Measurements from ENCODE around the gene STARD3.

Gene STARD3

DNA sequence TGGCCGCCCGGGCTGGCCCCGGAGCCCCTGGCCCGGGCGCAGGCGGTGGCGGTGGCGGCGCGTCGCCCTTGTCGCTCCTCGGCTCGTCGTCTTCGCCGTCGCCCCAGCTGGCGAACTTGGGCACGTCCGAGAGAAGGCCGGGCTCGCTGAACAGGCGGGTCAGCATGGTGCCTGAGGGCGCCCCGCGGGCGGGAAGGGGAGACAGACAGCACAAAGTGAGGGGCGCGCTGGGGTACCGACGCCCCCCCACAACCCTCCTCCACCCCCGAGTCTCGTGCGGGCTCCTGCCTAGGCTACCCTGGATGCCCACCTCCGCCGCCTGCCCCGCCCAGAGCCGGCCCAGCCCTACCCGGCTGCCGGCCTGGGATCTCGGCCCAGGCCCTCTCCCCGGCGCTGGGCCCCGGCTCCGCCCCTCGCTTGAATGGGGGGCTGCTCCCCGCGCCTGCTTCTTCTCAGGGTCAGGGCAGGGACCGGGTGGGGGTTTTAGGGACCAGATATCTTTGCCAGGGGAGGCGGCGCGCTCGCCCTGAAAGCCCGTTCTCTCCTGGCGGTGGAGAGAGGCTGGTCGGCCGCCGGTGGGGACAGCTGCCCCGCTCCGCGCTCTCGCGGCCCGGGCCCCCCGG, 30.4 kb upstream of the STARD3 start:
- no peak for DNase-seq (ENCODE audit: low spot score)
- TF ChIP-seq, protein P1, sequence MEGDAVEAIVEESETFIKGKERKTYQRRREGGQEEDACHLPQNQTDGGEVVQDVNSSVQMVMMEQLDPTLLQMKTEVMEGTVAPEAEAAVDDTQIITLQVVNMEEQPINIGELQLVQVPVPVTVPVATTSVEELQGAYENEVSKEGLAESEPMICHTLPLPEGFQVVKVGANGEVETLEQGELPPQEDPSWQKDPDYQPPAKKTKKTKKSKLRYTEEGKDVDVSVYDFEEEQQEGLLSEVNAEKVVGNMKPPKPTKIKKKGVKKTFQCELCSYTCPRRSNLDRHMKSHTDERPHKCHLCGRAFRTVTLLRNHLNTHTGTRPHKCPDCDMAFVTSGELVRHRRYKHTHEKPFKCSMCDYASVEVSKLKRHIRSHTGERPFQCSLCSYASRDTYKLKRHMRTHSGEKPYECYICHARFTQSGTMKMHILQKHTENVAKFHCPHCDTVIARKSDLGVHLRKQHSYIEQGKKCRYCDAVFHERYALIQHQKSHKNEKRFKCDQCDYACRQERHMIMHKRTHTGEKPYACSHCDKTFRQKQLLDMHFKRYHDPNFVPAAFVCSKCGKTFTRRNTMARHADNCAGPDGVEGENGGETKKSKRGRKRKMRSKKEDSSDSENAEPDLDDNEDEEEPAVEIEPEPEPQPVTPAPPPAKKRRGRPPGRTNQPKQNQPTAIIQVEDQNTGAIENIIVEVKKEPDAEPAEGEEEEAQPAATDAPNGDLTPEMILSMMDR (IDR thresholded peaks at IDR 0.05; ENCODE audit: extremely low read depth, missing control alignments), result no peak

DNA sequence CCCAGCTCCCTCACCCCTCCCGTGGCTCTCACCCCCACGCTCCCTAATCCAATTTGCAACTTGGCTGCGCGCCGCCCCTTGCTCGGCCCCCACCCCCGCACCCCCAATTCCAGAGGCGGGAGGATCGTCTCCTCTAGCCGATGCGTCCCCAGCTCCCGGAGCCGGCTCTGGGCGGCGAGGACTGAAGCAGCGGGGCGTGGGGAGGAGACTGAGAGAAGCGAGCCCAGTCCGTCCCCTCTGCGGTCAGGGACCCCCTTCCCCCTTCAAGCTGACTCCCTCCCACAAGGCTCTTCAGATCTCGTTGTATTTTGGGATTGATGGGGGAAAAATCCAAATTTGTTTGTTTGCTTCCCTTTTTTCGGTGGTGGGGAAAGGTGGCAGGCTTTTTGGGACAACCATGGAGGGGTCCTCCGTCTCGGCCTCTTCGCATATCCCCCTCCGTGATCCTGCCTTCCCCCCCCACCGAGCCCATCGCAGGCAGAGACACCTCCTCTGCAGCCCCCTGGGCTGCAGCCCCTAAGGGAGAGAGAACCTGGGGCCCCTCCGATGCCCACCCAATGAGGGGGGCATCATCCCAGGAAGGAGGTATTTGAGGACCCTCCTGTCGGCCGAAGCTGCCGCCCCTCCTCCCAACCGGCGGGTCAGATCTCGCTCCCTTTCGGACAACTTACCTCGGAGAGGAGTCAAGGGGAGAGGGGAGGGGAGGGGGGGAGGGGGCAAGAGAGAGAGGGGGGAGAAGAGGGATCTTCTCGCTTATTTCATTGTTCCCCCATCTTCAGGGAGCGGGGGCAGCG, 29.7 kb upstream of the STARD3 start:
- TF ChIP-seq, protein P1 (IDR thresholded peaks at IDR 0.05; ENCODE audit: extremely low read depth, missing control alignments), result no peak
- no peak for DNase-seq (ENCODE audit: low spot score)

DNA sequence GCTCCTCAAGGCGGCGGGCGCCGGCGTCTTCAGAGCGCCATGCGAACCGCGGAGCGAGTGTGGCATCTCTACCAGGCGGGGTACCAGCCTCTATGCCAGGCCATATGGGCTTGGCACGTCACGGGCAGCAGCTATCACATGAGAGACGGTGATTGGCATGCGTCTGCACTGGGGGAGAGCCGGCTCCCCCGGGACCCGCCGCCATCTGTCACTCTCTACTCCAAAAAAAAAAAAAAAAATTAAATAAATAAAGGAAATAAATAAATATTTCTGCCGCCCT, 29.2 kb upstream of the STARD3 start, which contains the start of gene NEUROD2:
Gene NEUROD2, minus strand, starts transcription at position 70 of the 280 bp plus-strand sequence. CDS start 1,321 bp downstream, outside the sequence.
- TF ChIP-seq, protein P1 (IDR thresholded peaks at IDR 0.05; ENCODE audit: extremely low read depth, missing control alignments), result no peak
- no peak for DNase-seq (ENCODE audit: low spot score)

DNA sequence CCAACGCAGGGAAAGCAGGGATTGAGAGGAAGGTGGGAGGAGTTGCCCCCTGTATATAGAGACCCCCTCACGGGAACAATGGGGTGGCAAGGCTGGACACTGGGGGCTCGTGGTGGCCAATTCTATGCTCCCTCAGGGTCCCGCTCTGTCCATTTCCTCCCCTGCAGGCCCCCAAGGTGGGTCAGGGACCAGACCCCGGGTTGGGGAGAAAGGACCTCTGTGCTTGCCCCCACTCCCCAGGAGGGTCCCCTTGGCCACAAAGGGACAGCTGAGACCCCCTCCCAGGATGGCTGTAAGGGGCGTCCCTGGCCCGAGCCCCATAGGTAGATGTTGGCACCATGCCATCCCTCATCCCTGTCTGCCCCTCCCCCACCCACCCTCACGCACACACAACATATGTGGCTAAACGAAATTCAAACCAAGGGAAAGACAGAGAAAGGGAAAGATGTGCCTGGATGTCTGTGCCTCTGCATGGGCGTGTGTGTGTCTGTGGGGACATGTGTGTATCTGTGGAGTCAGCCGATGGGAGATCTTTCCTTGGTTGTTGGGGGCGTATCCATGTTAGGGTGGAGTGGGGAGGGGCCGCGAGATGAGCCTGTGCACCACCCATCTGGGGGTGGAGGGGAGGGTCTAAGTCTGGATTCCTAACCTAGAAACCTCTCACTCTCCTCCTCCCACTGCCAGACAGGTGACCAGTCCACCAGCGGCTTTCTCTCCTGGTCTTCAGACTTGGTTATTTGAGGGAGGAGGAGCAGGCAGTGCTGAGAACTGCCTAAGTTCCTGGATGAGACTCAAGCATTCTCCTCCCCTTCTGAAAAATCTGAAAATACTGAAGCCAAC, 28.6 kb upstream of the STARD3 start:
- no peak for DNase-seq (ENCODE audit: low spot score)
- TF ChIP-seq, protein P1 (IDR thresholded peaks at IDR 0.05; ENCODE audit: extremely low read depth, missing control alignments), result no peak

DNA sequence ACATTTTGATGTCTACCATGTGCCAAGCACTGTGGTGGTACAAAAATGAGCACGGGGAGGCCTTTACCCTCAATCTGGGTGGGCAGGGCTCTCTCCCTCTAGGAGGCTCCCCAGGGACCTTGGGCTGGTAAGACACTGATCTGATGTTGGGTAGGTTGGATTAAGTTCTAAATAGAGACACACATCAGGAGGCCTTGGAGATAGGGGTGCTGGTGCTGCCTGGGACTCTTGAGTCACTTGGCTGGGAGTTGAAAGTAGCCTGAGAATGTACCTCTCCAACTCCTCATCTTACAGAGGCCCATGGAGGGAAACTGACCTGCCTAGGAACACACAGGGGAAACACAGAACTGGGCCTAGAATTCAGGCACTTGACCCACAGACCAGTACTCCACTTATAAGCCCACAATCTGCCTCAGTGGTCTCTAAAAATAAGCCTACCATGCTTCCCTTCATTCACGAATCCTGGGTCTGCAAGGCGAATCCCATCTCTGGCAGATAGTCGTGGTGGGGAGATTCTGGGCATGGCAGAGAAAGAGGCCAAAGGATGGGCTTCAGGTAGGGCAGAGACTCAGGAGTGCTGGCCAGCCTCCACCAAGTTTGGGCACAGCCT, 27.4 kb upstream of the STARD3 start:
- TF ChIP-seq, protein P1 (IDR thresholded peaks at IDR 0.05; ENCODE audit: extremely low read depth, missing control alignments), result no peak
- DNase-seq (ENCODE audit: low spot score), result no peak

DNA sequence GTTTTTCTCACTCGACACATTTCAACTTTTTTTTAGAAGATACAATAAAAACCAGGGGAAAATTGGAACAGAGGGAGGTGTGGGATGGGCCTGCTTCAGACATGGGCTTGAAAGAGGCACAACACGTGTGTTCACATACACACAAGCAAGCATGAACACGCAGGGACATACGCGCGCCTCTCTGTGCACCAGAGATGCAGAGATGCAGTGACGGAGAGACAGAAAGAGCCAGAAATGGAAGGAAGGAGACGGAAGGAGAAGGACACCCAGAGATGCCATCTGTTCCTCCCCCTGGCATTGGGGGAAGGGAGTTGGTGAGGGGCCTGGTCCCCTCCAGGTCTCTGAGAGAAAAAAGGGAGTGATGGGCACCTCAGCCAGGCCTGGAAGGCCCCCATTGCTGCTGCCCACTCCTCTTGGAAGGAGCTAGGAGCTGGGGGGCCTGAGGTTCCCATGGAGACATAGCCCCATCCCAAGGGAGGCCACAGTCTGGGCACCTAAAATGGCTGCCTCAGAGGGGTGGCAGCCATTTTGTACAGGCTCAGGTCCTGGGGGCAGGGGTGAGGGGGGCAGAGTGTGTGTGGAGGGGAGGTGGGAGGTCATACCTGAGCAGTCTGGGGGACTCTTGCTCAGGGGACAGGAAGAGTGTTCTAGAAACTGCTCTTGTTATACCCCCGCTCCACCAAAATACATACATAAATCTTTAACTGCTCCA, 25.4 kb upstream of the STARD3 start:
- no peak for DNase-seq (ENCODE audit: low spot score)
- TF ChIP-seq, protein P1 (IDR thresholded peaks at IDR 0.05; ENCODE audit: extremely low read depth, missing control alignments), result no peak
